ENCODE results near the gene MRGPRF. TPM values are rescaled to one million over a fixed set of nuclear protein-coding genes. Genes with fewer than 3 reads are reported as not detected.

Gene MRGPRF
- total RNA-seq, 1 experiment from 2014 or later: 0.35 TPM

DNA sequence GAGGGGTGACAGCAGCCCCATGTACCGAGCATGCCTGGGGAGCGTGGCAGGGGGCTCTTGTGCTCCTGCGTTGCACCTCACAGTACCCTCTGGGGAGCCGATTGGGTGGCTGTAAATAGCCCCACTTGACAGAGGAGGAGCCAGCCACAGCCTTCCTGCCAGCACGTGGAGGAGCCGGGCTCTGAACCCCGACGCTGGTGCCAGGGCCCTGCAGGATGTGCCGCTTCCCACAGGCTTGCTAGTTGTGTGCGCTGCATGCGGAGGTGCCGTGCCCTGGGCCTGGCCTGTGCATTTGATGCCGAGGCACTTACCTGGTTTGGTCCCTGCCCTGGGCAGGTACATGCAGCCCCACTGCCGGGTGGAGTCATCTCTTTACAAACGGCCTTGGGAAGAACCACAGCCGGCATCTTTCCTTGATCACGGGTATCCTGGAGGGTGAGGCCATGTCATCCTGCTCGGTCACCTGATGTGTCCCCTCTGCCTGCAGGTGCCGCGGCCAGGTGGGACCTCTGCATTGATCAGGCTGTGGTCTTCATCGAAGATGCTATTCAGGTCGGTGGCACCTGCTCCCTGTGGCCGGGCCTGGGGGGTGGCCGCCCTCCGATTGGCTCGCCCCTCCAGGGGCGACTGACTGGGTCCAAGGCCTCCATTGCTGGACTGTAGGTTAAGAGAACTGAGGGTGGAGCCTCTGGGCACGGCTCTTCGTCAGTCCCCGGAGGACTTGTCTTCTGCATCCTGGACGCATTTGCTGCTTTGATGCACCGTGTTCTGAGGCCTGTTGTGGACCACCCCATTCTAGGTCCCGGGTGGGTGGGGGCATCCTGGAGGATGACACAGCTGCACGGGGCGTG, 40.7 kb upstream of the MRGPRF start:
- Histone ChIP-seq H3K4me3 (no peak overlapping the region), H3K9me3 (ENCODE audit: insufficient read depth, low read depth) (no peaks in the 10 kb centered on the region), H3K79me2 (ENCODE audit: low read depth) (peaks cover 20% of the 10 kb centered on the region), H3K36me3 (ENCODE audit: low read depth) (no peaks in the 10 kb centered on the region), H3K27ac (no peak overlapping the region), H3K4me1 (replicated peaks; ENCODE audit: insufficient read depth) (peaks cover 7% of the 10 kb centered on the region), H3K27me3 (ENCODE audit: insufficient read depth, low read depth) (no peaks in the 10 kb centered on the region), H3K4me2 (no peak overlapping the region), H2AFZ (no peak overlapping the region), H4K20me1 (ENCODE audit: insufficient read depth) (peaks cover 9% of the 10 kb centered on the region), H3F3A (ENCODE audit: insufficient read depth, low read depth) (no peaks in the 10 kb centered on the region), H3K9me2 (ENCODE audit: insufficient read depth) (no peaks in the 10 kb centered on the region)
- no peak for TF ChIP-seq EZH2 (IDR thresholded peaks at IDR 0.05; ENCODE audit: low read depth)
- TF ChIP-seq, protein P1, sequence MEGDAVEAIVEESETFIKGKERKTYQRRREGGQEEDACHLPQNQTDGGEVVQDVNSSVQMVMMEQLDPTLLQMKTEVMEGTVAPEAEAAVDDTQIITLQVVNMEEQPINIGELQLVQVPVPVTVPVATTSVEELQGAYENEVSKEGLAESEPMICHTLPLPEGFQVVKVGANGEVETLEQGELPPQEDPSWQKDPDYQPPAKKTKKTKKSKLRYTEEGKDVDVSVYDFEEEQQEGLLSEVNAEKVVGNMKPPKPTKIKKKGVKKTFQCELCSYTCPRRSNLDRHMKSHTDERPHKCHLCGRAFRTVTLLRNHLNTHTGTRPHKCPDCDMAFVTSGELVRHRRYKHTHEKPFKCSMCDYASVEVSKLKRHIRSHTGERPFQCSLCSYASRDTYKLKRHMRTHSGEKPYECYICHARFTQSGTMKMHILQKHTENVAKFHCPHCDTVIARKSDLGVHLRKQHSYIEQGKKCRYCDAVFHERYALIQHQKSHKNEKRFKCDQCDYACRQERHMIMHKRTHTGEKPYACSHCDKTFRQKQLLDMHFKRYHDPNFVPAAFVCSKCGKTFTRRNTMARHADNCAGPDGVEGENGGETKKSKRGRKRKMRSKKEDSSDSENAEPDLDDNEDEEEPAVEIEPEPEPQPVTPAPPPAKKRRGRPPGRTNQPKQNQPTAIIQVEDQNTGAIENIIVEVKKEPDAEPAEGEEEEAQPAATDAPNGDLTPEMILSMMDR (conservative IDR thresholded peaks at IDR 0.05): no peak
- intact Hi-C loops (cut with micrococcal nuclease; ENCODE audit: unreplicated experiment): no loop called here
- ChIA-PET POLR2A (ENCODE audit: unreplicated experiment) (no interaction called here), CTCF (no interaction called here)
- DNase-seq: no peak
- BruUV-seq (replicated peaks): no TSS peak

GRCh38 chr11:69053169-69053477, 40.1 kb upstream of the MRGPRF start:
- no peak for DNase-seq
- Histone ChIP-seq H3K27ac (no peak overlapping the region), H3K9me2 (ENCODE audit: insufficient read depth) (no peaks in the 10 kb centered on the region), H2AFZ (no peak overlapping the region), H3F3A (ENCODE audit: insufficient read depth, low read depth) (peaks cover 3% of the 10 kb centered on the region; the same call in 1 of the 2 replicates), H3K4me2 (no peak overlapping the region), H3K79me2 (ENCODE audit: low read depth) (peaks cover 20% of the 10 kb centered on the region), H3K9me3 (ENCODE audit: insufficient read depth, low read depth) (no peaks in the 10 kb centered on the region), H4K20me1 (ENCODE audit: insufficient read depth) (peaks cover 9% of the 10 kb centered on the region), H3K4me3 (no peak overlapping the region), H3K36me3 (ENCODE audit: low read depth) (no peaks in the 10 kb centered on the region), H3K27me3 (ENCODE audit: insufficient read depth, low read depth) (no peaks in the 10 kb centered on the region), H3K4me1 (replicated peaks; ENCODE audit: insufficient read depth) (peaks cover 7% of the 10 kb centered on the region)
- ChIA-PET POLR2A (ENCODE audit: unreplicated experiment) (no interaction called here), CTCF (no interaction called here)
- intact Hi-C loops (cut with micrococcal nuclease; ENCODE audit: unreplicated experiment): no loop called here
- no peak for TF ChIP-seq EZH2 (IDR thresholded peaks at IDR 0.05; ENCODE audit: low read depth)
- TF ChIP-seq, protein P1 (conservative IDR thresholded peaks at IDR 0.05): no peak
- no TSS peak for BruUV-seq (replicated peaks)

- Histone ChIP-seq H3K27ac (no peak overlapping the region), H3K36me3 (ENCODE audit: low read depth) (no peaks in the 10 kb centered on the region), H2AFZ (no peak overlapping the region), H3K9me3 (ENCODE audit: insufficient read depth, low read depth) (no peaks in the 10 kb centered on the region), H3K9me2 (ENCODE audit: insufficient read depth) (no peaks in the 10 kb centered on the region), H3K27me3 (ENCODE audit: insufficient read depth, low read depth) (no peaks in the 10 kb centered on the region), H3K4me3 (no peak overlapping the region), H3F3A (ENCODE audit: insufficient read depth, low read depth) (peaks cover 7% of the 10 kb centered on the region; the same call in 1 of the 2 replicates), H3K4me1 (replicated peaks; ENCODE audit: insufficient read depth) (peaks cover 7% of the 10 kb centered on the region), H3K4me2 (no peak overlapping the region), H3K79me2 (ENCODE audit: low read depth) (peaks cover 20% of the 10 kb centered on the region), H4K20me1 (ENCODE audit: insufficient read depth) (peaks cover 9% of the 10 kb centered on the region)
- intact Hi-C loops (cut with micrococcal nuclease; ENCODE audit: unreplicated experiment): no loop called here
- ChIA-PET POLR2A (ENCODE audit: unreplicated experiment) (no interaction called here), CTCF (no interaction called here)
- TF ChIP-seq, protein P1 (conservative IDR thresholded peaks at IDR 0.05): no peak
- TF ChIP-seq EZH2 (IDR thresholded peaks at IDR 0.05; ENCODE audit: low read depth): no peak
- no peak for DNase-seq
- no TSS peak for BruUV-seq (replicated peaks)
Observed at GRCh38 chr11:69052343-69053168, 39.5 kb upstream of the MRGPRF start.

All from PC-9 (cell line).